BE2C (cell line): Measurements from ENCODE around the gene TUSC1.
"Not testable (repeated sequence)": the region's sequence is repeated elsewhere in the genome, so short reads cannot be mapped to it uniquely, and the experiment has no call there.

Source experiments
- DNase-seq: peaks from one replicate; pipeline ENCODE4 v3.0.0-alpha.2; 2020
- H3K27me3 ChIP-seq: fragments of 250-450 bp; sonication (Bioruptor Pico); 2 replicates; pipeline ENCODE4 v1.5.1; 2020; ENCODE audit warnings: mild to moderate bottlenecking
- H3K36me3 ChIP-seq: fragments of 250-450 bp; sonication (Bioruptor Pico); 2 replicates; pipeline ENCODE4 v1.5.1; 2020; ENCODE audit warnings: mild to moderate bottlenecking
- H3K4me1 ChIP-seq: fragments of 250-450 bp; sonication (Bioruptor Pico); 2 replicates; pipeline ENCODE4 v1.5.1; 2020
- H3K4me3 ChIP-seq: 2 replicates; pipeline ENCODE4 v1.5.1; 2011; ENCODE audit warnings: low read depth, low read length
- H3K9me3 ChIP-seq: fragments of 250-450 bp; sonication (Bioruptor Pico); 2 replicates; pipeline ENCODE4 v1.5.1; 2020
- TF ChIP-seq, protein P1 (sequence below): IDR thresholded peaks from 2 replicates; pipeline ENCODE4 v1.5.1; 2012; ENCODE audit warnings: mild to moderate bottlenecking, low read depth, low read length

Gene TUSC1

DNA sequence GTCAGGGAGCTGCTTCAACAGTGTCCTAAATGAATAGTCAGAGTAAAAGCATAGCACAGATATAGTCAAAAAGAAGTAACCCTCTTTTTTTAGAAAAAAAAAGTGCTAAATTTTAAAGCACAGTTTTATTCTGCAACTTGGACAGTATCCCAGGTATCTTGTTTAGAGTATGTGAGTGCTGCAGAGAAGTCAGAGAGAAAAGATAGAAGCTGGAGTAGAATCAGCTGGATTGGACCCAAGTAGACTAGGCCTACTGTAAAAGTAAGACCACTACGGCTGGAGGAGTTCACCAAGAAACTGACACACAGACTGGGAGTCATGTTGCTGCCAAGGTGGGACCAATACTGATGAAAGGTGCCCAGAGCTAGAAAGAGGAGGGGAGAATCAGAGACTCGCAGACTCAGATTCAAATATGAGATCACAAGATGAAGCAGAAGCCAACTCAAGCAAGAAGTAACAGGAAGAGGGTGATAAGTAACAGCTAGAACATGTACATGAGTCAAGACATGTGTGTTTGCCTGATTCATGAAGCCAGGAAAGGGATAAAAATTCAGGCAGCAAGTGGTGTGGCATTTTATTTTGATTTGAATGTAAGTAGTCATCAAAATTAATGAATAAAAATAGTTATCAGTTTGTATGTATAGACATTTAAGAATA, 25.6 kb upstream of the TUSC1 start:
- TF ChIP-seq, protein P1, sequence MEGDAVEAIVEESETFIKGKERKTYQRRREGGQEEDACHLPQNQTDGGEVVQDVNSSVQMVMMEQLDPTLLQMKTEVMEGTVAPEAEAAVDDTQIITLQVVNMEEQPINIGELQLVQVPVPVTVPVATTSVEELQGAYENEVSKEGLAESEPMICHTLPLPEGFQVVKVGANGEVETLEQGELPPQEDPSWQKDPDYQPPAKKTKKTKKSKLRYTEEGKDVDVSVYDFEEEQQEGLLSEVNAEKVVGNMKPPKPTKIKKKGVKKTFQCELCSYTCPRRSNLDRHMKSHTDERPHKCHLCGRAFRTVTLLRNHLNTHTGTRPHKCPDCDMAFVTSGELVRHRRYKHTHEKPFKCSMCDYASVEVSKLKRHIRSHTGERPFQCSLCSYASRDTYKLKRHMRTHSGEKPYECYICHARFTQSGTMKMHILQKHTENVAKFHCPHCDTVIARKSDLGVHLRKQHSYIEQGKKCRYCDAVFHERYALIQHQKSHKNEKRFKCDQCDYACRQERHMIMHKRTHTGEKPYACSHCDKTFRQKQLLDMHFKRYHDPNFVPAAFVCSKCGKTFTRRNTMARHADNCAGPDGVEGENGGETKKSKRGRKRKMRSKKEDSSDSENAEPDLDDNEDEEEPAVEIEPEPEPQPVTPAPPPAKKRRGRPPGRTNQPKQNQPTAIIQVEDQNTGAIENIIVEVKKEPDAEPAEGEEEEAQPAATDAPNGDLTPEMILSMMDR = no peak
- no peaks in the 10 kb centered on the region for H3K4me1 ChIP-seq

DNA sequence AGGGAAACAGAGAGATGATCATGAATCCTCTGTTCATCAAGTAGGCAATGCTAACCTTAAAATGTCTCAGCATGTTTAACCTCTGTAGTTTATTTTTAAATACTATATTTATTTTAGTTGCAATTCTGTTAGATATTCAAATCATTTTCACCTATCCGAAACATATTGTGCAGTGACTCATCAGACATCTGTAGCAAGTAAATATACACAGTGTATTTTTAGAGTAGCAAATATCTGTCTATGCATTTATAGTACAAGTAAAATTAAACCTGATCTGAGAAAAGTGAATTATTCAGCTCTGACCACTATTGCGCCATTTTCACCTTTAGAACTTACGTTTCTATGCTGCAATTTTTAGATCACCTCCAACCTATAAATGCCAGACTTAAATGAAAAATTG, 24.3 kb upstream of the TUSC1 start:
- TF ChIP-seq, protein P1 = no peak
- H3K27me3 ChIP-seq = no peaks in the 10 kb centered on the region
- H3K4me3 ChIP-seq = no peak overlapping the region
- H3K4me1 ChIP-seq = no peaks in the 10 kb centered on the region
- no peak for DNase-seq
- H3K36me3 ChIP-seq = no peaks in the 10 kb centered on the region
- H3K9me3 ChIP-seq = no peaks in the 10 kb centered on the region

More for the DNA sequence above, 25.6 kb upstream of the TUSC1 start:
- no peaks in the 10 kb centered on the region for H3K36me3 ChIP-seq
- no peaks in the 10 kb centered on the region for H3K9me3 ChIP-seq
- H3K4me3 ChIP-seq = no peak overlapping the region
- no peak for DNase-seq
- H3K27me3 ChIP-seq = no peaks in the 10 kb centered on the region

DNA sequence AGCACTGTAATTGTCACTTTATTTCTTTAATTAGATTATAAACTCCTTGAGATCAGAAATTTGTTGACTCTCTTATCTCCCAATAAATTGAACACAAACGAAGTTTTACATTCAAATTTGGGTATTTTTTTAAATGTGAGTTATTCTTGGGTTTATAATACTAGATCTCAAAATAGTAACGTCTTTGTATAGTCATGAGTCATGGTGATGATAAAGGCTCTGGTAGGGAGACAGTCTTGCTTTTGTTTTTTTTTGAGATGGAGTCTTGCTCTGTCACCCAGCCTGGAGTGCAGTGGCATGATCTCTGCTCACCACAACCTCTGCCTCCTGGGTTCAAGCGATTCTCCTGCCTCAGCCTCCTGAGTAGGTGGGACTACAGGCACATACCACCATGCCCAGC, 22.7 kb upstream of the TUSC1 start:
- not testable (repeated sequence) for H3K36me3 ChIP-seq, DNase-seq, H3K9me3 ChIP-seq, H3K4me3 ChIP-seq, H3K4me1 ChIP-seq, H3K27me3 ChIP-seq

DNA sequence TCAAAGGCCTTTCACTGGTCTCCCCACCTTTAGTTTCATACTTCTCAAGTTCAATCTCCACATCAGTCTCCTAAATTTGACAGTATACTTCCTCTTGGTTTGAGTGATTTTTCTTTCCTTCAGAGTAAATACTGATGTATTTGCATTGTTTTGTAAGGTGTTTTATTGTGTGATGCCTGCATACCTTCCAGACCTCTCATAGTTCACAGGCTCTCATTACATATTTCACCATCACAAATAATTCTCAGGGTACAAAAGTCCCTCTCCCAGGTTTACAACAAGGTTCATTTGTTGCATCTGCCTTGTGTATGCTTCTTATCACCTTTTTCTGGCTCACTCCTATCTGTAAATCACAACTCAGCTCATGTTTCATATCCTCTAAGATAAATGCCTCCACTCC, 22.2 kb upstream of the TUSC1 start:
- TF ChIP-seq, protein P1 = no peak
- H3K4me1 ChIP-seq = no peaks in the 10 kb centered on the region
- H3K36me3 ChIP-seq = no peaks in the 10 kb centered on the region
- no peak overlapping the region for H3K4me3 ChIP-seq
- no peak for DNase-seq
- H3K27me3 ChIP-seq = no peaks in the 10 kb centered on the region
- no peaks in the 10 kb centered on the region for H3K9me3 ChIP-seq

DNA sequence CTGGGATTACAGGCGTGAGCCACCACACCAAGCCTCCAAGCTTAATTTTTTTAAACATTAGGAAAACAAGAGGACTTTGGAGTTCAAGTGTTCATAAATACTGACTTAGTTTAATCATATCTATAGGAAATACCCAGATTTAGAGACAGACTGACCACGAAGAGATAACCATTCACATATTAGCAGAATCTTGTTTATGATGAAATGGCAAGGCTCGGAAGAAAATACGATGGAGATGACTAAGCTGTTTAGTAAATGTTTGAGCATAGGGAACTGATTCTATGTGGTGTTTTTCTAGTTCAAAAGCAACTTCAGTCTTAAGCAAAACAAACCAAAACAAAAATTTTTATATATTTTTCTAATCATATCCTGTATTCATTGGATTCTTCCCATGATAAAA, 13.5 kb upstream of the TUSC1 start:
- Histone ChIP-seq H3K36me3 (no peaks in the 10 kb centered on the region), H3K27me3 (no peaks in the 10 kb centered on the region), H3K4me3 (no peak overlapping the region), H3K9me3 (no peaks in the 10 kb centered on the region), H3K4me1 (no peaks in the 10 kb centered on the region)
- TF ChIP-seq, protein P1 = no peak
- DNase-seq = no peak

DNA sequence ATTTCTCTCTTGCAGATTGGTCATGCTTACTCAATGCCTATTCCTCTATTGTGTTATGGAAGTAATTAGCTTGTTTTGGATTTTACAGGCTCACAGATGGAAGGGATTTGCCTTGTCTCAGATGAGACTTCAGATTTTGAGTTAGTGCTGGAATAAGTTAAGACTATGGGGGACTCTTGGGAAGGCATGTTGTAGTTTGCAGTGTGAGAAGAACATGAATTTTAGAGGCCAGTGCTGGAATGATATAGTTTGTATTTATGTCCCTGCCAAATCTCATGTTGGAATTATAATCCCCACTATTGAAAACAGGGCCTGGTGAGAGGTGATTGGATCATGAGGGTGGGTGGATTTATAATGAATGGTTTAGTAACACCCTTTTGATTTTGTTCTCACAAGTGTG, 6.1 kb upstream of the TUSC1 start:
- Histone ChIP-seq H3K36me3 (no peaks in the 10 kb centered on the region), H3K4me3 (no peak overlapping the region), H3K4me1 (no peaks in the 10 kb centered on the region), H3K9me3 (no peaks in the 10 kb centered on the region), H3K27me3 (no peaks in the 10 kb centered on the region)
- TF ChIP-seq, protein P1 = no peak
- no peak for DNase-seq

DNA sequence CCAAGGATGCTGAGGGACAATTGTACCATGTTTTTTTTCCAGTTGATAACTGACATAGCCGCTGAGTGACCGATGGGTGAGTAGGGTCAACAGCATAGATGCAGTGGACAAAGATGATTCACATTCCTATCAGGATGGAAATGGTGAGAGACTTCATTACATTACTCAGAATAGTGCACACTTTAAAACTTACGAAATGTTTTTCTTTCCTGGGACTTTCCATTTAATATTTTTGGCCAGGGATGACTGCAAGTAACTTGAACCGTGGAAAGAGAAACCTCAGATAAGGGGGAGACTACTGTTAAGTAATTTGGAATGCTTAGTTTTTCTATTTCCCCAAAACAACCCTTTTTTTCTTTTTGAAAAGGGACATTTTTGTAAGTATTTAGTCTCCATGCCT, 3.0 kb upstream of the TUSC1 start:
- no peak for DNase-seq
- Histone ChIP-seq H3K36me3 (no peaks in the 10 kb centered on the region), H3K27me3 (no peaks in the 10 kb centered on the region), H3K4me1 (peaks cover 5% of the 10 kb centered on the region; the same call in 1 of the 2 replicates), H3K9me3 (no peaks in the 10 kb centered on the region), H3K4me3 (no peak overlapping the region)
- TF ChIP-seq, protein P1 = no peak
